GM19372 (cell line): ENCODE results near the gene GPHN.

Source experiments
- ATAC-seq: cut with Tn5 transposase; IDR thresholded peaks from one replicate; pipeline ENCODE4 v1.9.1; 2021; ENCODE audit warnings: mild to moderate bottlenecking, low read depth, moderate library complexity; ENCODE audit not compliant: unreplicated experiment

Gene GPHN

GRCh38 chr14:67133595-67134441 lies 625.9 kb downstream of the GPHN start:
- no peak for ATAC-seq

- ATAC-seq = no peak
Observed at GRCh38 chr14:67137744-67138371, 629.9 kb downstream of the GPHN start.

- ATAC-seq = no peak
Observed at GRCh38 chr14:67140556-67140955, 632.6 kb downstream of the GPHN start.

GRCh38 chr14:67141146-67141900 lies 633.4 kb downstream of the GPHN start:
- ATAC-seq = no peak

- ATAC-seq = no peak
Observed at GRCh38 chr14:67151082-67151666, 643.2 kb downstream of the GPHN start.

- ATAC-seq = no peak
Observed at GRCh38 chr14:67158566-67158965, 650.6 kb downstream of the GPHN start.

- ATAC-seq = no peak
Observed at GRCh38 chr14:67162385-67162784, 654.4 kb downstream of the GPHN start.

- ATAC-seq = no peak
Observed at GRCh38 chr14:67166450-67166853, 658.5 kb downstream of the GPHN start.

- no peak for ATAC-seq
Observed at GRCh38 chr14:67167420-67168109, 659.6 kb downstream of the GPHN start.

GRCh38 chr14:67168110-67168441 lies 660.1 kb downstream of the GPHN start:
- ATAC-seq = no peak

GRCh38 chr14:67170660-67171059 lies 662.7 kb downstream of the GPHN start:
- ATAC-seq = no peak

GRCh38 chr14:67172056-67172455 lies 664.1 kb downstream of the GPHN start:
- ATAC-seq = no peak

- ATAC-seq = no peak
Observed at GRCh38 chr14:67172520-67172919, 664.6 kb downstream of the GPHN start.

- no peak for ATAC-seq
Observed at GRCh38 chr14:67173719-67174118, 665.8 kb downstream of the GPHN start.

- ATAC-seq = no peak
Observed at GRCh38 chr14:67186172-67186768, 678.3 kb downstream of the GPHN start.

GRCh38 chr14:67186789-67187584 lies 679.0 kb downstream of the GPHN start:
- ATAC-seq = no peak

GRCh38 chr14:67187826-67188225 lies 679.9 kb downstream of the GPHN start:
- ATAC-seq = no peak

GRCh38 chr14:67188326-67188725 lies 680.4 kb downstream of the GPHN start:
- ATAC-seq = no peak

- no peak for ATAC-seq
Observed at GRCh38 chr14:67191768-67192290, 683.9 kb downstream of the GPHN start.
